ENCODE measurements around the gene TCF20. TPM values are rescaled to one million over a fixed set of nuclear protein-coding genes. Genes with fewer than 3 reads are reported as not detected.

TCF20 gene
- polyA plus RNA-seq, 3 donors = 0.67 to 11.1 (median 0.99) TPM

- Mint-ChIP-seq H3K27ac (no peak overlapping the region), H3K4me1 (peaks cover 12% of the 10 kb centered on the region), H3K36me3 (peaks cover 0 to 3% of the 10 kb centered on the region in 2 donors), H3K27me3 (ENCODE audit: low read depth in 3 of 3) (peaks cover 36 to 69% (median 49%) of the 10 kb centered on the region in 3 donors), H3K9me3 (peaks cover 0 to 7% (median 3%) of the 10 kb centered on the region in 7 donors), H3K4me3 (peak overlapping the region in 1 of 2 donors; percentile 24)
- H3K4me2 ChIP-seq (replicated peaks; ENCODE audit: extremely low read depth, low read length, poor library complexity, severe bottlenecking) = no peak overlapping the region
- peaks cover 0 to 6% of the 10 kb centered on the region in 2 donors for H3K9me3 ChIP-seq (replicated peaks in 1 of 2; ENCODE audit: control insufficient read depth in 1 of 2, insufficient read depth in 1 of 2, low read length in 2 of 2)
- intact Hi-C loops (cut with micrococcal nuclease) = no loop called here
- H3K36me3 ChIP-seq (replicated peaks in 1 of 2; ENCODE audit: control insufficient read depth in 1 of 2, insufficient read depth in 2 of 2, low read length in 2 of 2) = no peaks in the 10 kb centered on the region
- no peak for TF ChIP-seq CTCF (IDR thresholded peaks at IDR 0.05)
- H3K4me3 ChIP-seq (replicated peaks in 1 of 3; ENCODE audit: low read depth in 2 of 3, low read length in 3 of 3) = no peak overlapping the region
- H3K27me3 ChIP-seq (ENCODE audit: control insufficient read depth in 2 of 2, insufficient read depth in 2 of 2, low read length in 2 of 2) = peaks cover 13 to 37% of the 10 kb centered on the region in 2 donors
- no peak overlapping the region for H2AFZ ChIP-seq (ENCODE audit: insufficient read depth, low read depth, low read length, poor library complexity, severe bottlenecking)
- no peak for DNase-seq
- 100% methylated on average over 1 of the region's 9 CpGs for WGBS (ENCODE audit: insufficient coverage)
- peaks cover 7 to 16% of the 10 kb centered on the region in 2 donors for H3K4me1 ChIP-seq (ENCODE audit: control insufficient read depth in 1 of 2, insufficient read depth in 2 of 2, low read length in 2 of 2)
- no peak overlapping the region for H3K9ac ChIP-seq (ENCODE audit: insufficient read depth, low read length, poor library complexity, severe bottlenecking)
- H4K20me1 ChIP-seq (ENCODE audit: insufficient read depth, low read length) = no peaks in the 10 kb centered on the region
- no peak overlapping the region for H3K27ac ChIP-seq (ENCODE audit: low read depth in 1 of 2, low read length in 2 of 2)
- H3K79me2 ChIP-seq (ENCODE audit: insufficient read depth, low read length) = no peaks in the 10 kb centered on the region
Observed at GRCh38 chr22:42280140-42280539, 9.7 kb upstream of the TCF20 start.

- no peaks in the 10 kb centered on the region for H3K36me3 ChIP-seq (replicated peaks in 1 of 2; ENCODE audit: control insufficient read depth in 1 of 2, insufficient read depth in 2 of 2, low read length in 2 of 2)
- H3K9me3 ChIP-seq (replicated peaks in 1 of 2; ENCODE audit: control insufficient read depth in 1 of 2, insufficient read depth in 1 of 2, low read length in 2 of 2) = peaks cover 0 to 6% of the 10 kb centered on the region in 2 donors
- no peak for TF ChIP-seq CTCF (IDR thresholded peaks at IDR 0.05)
- H3K4me3 Mint-ChIP-seq = peak overlapping the region in 1 of 2 donors; percentile 24
- H3K27ac ChIP-seq (ENCODE audit: low read depth in 1 of 2, low read length in 2 of 2) = no peak overlapping the region
- WGBS (ENCODE audit: insufficient coverage) = 94% methylated on average over 7 of the region's 13 CpGs
- H4K20me1 ChIP-seq (ENCODE audit: insufficient read depth, low read length) = no peaks in the 10 kb centered on the region
- no peaks in the 10 kb centered on the region for H3K79me2 ChIP-seq (ENCODE audit: insufficient read depth, low read length)
- peaks cover 34 to 68% (median 46%) of the 10 kb centered on the region in 3 donors for H3K27me3 Mint-ChIP-seq (ENCODE audit: low read depth in 3 of 3)
- H3K36me3 Mint-ChIP-seq = peaks cover 0 to 3% of the 10 kb centered on the region in 2 donors
- H3K4me3 ChIP-seq (replicated peaks in 1 of 3; ENCODE audit: low read depth in 2 of 3, low read length in 3 of 3) = no peak overlapping the region
- no peak overlapping the region for H3K4me2 ChIP-seq (replicated peaks; ENCODE audit: extremely low read depth, low read length, poor library complexity, severe bottlenecking)
- no peak overlapping the region for H3K27ac Mint-ChIP-seq
- peaks cover 12% of the 10 kb centered on the region for H3K4me1 Mint-ChIP-seq
- no peak for DNase-seq
- H2AFZ ChIP-seq (ENCODE audit: insufficient read depth, low read depth, low read length, poor library complexity, severe bottlenecking) = no peak overlapping the region
- H3K27me3 ChIP-seq (ENCODE audit: control insufficient read depth in 2 of 2, insufficient read depth in 2 of 2, low read length in 2 of 2) = peaks cover 13 to 31% of the 10 kb centered on the region in 2 donors
- no peak overlapping the region for H3K9ac ChIP-seq (ENCODE audit: insufficient read depth, low read length, poor library complexity, severe bottlenecking)
- H3K9me3 Mint-ChIP-seq = peaks cover 0 to 7% (median 3%) of the 10 kb centered on the region in 7 donors
- intact Hi-C loops (cut with micrococcal nuclease) = loop anchor here (10.0 kb wide), 1 partner anchor 155 kb away; the partner anchor contains the start of gene NFAM1 (in 2 of the 2)
- H3K4me1 ChIP-seq (ENCODE audit: control insufficient read depth in 1 of 2, insufficient read depth in 2 of 2, low read length in 2 of 2) = peaks cover 7 to 16% of the 10 kb centered on the region in 2 donors
Observed at GRCh38 chr22:42279425-42280020, 9.1 kb upstream of the TCF20 start.
